NCI-H748 (cell line): ENCODE measurements around the gene APOL5.
"Not testable (repeated sequence)": the region's sequence is repeated elsewhere in the genome, so short reads cannot be mapped to it uniquely, and the experiment has no call there.

Experiments
- DNase-seq: peaks from one replicate; lab custom pipeline; 2025; ENCODE audit not compliant: unreplicated experiment; lab: John Stamatoyannopoulos, UW

APOL5 gene

DNA sequence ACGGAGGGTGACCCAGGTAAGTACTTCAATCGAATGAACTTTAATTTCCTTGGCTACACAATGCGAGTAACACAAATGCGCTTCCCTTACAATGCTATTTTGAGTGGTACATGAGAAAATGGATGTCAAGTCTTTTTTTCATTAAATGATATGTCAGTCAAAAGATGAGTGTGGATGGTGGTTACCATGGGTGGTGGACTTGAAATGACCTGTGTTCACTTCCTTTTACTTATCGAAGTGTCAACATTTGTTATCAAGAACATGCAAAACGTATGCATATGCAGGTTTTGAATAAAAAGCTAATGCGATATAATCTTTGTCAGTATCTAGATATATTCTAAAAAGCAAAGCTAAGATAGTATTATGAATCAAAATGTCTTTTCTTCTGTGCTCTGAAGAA, 8.8 kb upstream of the APOL5 start:
- DNase-seq: no peak

GRCh38 chr22:35711336-35711735, 6.3 kb upstream of the APOL5 start:
- no peak for DNase-seq

DNA sequence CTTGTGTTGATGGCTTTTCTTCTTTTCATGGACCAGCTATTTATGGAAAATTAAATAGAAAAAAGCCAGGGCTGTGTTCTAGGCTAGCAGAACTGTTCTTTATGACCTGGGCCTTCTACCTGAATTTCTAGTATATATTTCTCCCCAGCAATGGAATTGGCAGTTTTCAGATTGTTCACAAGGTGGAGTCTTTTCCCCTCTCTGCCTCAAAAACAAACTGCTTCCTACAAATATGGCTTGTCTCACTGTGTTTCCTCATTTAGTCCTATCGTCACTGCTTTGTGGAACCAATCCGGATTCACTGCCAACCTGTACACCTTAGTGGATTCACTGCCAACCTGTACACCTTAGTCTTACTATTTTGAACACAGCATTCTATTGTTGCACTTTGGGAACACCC, 5.0 kb upstream of the APOL5 start:
- no peak for DNase-seq

GRCh38 chr22:35719212-35719875, 1.7 kb downstream of the APOL5 start:
- DNase-seq: no peak

- no peak for DNase-seq
These were observed 4.3 kb downstream of the APOL5 start for GRCh38 chr22:35721960-35722359.

GRCh38 chr22:35725521-35725920, 7.8 kb downstream of the APOL5 start:
- no peak for DNase-seq

DNA sequence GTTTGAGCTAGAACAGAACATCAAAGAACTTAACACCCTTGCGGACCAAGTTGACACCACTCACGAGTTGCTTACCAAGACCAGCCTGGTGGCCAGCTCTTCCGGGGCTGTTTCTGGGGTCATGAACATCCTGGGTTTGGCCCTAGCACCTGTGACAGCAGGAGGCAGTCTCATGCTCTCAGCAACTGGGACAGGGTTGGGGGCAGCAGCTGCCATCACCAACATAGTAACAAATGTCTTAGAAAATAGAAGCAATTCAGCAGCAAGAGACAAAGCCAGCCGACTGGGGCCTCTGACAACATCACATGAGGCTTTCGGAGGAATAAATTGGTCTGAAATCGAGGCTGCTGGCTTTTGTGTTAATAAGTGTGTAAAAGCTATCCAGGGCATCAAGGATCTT, 8.7 kb downstream of the APOL5 start:
- no peak for DNase-seq

GRCh38 chr22:35726933-35727332, 9.3 kb downstream of the APOL5 start:
- DNase-seq: no peak

GRCh38 chr22:35727436-35727835, 9.8 kb downstream of the APOL5 start:
- no peak for DNase-seq

DNA sequence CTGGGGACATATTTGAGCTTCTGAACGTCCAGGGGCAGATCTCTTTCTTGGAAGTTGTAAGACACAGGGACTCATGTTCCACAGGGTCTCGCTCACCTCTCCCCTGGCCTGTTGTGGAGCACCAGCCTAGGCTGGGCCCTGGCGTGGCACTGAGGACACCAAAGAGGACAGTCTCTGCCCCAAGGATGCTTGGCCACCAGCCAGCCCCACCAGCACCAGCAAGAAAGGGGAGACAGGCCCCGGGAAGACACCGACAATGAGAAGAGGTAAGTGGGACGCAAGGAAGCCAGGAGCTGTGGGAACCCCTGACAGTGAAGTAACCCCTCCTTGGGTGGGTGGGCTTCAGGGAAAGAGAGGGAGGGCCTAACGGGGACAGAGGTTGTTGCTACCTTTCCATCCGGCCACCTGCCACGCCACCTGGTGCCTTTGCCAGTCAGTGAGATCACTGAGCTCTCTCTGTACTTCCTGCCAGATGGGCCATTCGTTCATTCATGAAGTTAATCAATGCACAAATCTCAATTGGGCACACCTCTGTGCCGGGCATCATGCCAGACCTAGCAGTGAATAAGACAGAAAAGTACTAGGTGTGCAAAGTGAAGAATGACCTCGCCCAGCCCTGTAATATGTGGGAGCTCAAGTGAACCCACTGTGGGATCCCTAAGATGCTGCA, 11.1 kb downstream of the APOL5 start:
- peak; percentile 87 for DNase-seq

DNA sequence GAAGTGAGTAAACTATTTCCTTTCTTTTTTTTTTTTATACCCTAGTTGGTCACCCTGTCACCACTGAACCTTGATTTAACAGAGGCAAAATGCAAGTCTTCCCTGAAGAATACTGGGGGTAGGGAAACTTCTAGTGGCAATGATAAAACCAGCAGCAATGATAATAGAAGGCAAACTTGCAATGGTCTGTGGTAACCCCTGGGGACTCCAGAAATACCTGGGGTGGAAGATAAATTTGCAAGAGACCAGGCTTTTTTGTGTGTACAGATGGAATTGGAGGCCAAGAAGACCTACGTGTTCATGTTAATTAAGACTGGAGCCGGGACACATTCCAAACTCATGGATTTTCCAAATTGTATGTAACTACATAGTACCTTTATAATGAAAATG, 11.6 kb downstream of the APOL5 start:
- no peak for DNase-seq

DNA sequence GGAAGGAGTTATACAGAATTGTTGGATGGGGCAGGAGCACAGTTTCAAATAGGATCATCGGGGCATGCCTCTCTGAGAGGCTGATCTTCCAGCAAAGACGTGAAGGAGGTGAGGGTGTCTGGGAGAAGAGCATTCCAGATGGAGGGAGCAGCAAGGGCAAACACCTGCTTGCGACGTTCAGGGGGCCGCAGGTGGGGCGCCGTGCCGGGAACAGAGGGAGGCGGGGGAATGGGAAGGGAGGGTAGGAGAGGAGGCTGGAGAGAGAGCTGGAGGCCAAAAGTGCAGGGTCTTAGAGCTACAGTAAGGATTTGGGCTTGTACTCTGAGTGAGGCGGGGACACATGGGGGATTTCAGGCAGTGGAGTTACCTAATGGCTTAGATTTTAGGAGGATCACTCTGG, 13.6 kb downstream of the APOL5 start:
- DNase-seq: no peak

- no peak for DNase-seq
These were observed 14.4 kb downstream of the APOL5 start for GRCh38 chr22:35732116-35732515.

DNA sequence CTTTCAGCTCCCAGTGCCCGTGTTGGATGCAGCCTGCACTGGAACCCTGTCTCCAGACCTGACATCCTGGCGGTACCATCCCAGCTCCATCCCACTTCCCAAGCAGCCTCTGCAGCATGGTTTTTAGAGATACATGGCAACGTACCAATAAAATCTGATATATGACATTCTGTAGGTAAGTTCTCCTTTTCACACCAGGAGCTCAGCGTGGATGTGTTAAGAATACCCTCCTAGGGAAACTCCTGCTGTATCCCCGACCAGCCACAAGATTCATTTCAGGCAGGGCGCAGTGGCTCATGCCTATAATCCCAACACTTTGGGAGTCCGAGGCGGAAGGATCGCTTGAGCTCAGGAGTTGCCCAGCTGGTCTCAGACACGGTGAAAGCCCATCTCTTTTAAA, 15.4 kb downstream of the APOL5 start:
- DNase-seq: no peak

DNA sequence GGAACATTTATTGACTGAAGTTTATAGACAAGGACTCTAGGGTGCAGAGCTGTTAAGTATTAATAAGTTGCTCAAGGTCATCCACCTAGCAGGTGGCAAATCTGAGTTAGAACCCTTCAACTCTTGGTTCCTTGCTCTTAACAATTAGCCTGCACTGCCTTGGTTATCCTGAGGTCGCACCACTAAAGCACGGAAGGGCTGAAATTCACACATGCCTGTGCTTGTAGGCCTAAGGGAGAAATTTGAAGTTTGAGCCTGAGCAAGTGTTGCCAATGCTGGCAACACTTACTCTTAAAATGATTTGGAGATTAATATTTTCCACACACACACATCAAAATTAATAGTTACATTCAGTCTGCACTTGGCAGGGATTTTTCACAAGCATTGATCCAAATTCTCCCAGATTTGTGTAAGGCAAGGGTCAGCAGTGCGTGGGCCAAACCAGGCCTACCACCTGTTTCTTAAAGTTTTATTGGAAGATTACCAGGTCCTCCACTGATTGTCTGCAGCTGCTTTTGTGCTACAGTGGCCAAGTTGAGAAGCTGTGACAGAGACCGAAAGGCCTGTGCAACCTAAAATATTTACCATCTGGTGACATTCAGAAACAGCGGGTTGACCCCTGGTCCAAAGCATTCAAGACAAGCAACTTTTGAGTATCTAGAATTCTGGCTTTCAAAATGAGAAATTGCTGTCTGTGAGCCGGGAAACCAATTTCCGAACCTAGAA, 16.3 kb downstream of the APOL5 start:
- DNase-seq: no peak

- no peak for DNase-seq
These were observed 16.8 kb downstream of the APOL5 start for GRCh38 chr22:35734517-35734827.

DNA sequence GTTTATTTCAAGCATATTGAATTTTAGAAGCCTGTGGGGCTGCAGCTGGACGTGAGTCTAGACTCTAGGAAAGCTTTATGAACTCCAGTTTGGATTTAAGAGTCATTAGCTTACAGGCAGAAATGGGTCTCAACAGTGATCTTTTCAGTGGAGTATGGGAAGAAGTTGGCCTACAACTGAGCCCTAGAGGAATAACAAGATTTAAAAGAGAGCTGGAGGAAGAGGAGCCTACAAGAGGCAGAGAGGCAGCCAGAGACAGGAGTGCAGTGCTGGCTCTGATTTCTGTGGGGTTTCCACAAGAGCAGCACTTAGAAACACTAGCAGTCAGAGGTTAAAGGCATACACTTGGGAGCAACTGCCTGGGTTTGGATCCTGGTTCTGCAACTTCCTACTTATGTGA, 17.9 kb downstream of the APOL5 start:
- no peak for DNase-seq

GRCh38 chr22:35736166-35736565, 18.5 kb downstream of the APOL5 start:
- no peak for DNase-seq

DNA sequence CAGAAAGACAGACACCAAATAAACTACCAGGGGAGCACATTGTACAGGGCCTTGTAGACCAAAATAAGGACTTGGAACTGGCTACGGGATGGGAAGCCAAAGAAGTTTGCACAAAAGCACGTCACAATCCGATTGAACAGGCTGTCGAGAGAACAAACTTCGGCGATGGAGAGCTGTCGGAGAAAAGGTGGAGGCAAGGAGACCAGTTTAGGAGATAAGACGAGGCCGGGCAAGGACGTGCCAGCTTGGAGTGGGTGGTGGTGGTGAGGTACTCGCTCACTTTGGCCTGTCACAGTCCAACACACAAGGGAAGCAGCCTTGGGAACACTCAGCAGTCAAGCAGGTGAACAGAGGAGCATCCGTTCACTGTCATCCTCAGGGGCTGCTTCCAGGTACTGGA, 19.0 kb downstream of the APOL5 start:
- DNase-seq: no peak

DNA sequence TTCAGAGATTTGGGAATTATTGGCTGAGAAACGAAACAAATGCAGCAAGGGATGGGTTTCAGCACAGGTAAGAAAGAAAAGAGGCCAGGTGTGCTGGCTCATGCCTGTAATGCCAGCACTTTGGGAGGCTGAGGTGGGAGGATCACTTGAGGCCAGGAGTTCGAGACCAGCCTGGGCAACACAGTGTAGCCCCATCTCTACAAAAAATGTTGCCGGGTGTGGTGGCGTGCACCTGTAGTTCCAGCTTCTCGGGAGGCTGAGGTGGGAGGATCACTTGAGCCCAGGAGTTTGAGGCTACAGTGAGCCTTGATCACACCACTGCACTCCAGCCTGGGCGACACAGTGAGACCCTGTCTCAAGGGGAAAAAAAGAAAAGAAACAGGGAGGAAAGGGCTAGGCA, 20.2 kb downstream of the APOL5 start:
- not testable (repeated sequence) for DNase-seq

DNA sequence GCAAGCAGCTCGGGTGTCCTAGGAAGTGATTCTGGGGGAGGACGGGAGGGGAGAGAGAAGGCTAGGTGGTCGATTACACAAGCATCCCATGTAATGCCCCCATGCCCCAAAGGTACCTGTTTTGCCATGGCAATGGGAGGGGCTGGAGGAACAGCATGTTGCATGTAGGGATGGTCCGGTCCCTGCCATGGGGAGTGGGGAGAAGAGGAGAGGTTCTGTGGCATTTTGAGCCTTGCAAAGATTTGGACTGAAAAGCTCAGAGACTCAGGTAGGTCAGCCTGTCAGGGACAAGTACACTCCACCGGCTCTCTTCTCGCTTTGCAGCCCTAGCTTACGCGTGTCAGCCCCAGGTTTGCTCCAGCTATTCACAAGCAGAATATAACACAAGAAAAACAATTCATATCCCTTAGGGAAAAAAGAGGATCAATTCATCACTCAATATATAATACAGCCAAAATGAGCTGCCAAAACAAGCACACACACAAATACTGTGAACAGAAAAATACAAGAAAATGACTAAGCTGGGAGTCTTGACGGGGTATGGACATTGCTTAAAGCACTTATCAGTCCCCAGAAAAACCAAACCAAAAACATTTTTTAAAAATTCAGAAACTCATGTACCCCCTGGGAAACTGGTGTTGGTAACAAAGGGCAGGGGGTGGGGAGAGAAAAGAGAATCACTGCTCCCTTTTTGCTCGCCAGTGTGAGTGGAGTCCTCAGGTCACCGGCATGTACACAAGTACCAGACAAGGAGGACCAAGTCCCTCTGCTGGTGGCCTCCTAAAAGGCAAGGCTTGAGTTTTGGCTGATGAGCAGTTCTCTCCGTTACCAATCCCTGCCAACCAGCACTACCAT, 21.6 kb downstream of the APOL5 start:
- DNase-seq: no peak

GRCh38 chr22:35739931-35740380, 22.3 kb downstream of the APOL5 start:
- DNase-seq: no peak
